ENCODE measurements around the gene GNRHR.

The GNRHR gene

GRCh38 chr4:67697860-67698687 lies 56.1 kb downstream of the GNRHR start:
- no peak for DNase-seq

DNA sequence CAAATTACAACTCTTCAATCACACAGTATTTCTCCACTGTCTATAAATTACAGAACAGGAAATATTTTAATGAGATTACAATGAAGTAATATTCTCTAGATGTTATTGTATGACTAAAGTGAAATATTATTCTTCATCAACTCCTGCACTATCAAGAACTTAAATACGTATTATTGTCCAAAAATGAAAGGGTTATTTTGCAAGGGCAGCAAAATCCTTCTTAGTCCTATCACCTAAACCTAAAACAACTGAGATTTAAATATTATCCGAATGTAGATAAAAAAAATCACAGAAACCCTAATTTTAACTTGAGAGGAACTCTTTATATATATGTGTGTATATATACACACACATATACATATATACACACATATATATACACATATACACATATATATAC lies 58.1 kb downstream of the GNRHR start:
- DNase-seq = no peak

- no peak for DNase-seq
Measured at GRCh38 chr4:67694662-67695061, 59.5 kb downstream of the GNRHR start.

- no peak for DNase-seq
Measured at GRCh38 chr4:67691328-67691727, 62.9 kb downstream of the GNRHR start.

Measured in GDM1 (cell line).